HCT116 (cell line): Measurements from ENCODE around the gene ANP32B. TPM values are rescaled to one million over a fixed set of nuclear protein-coding genes. Genes with fewer than 3 reads are reported as not detected.

ENCODE experiments used
- ATAC-seq: fragments of 200-7000 bp; cut with Tn5 transposase; 2 replicates; pipeline ENCODE4 v1.9.1; 2020; ENCODE audit warnings: mild to moderate bottlenecking, moderate library complexity
- BruUV-seq: library from RNA; stranded (reverse); fragments of 400-500 nt; replicated peaks from 2 replicates; lab custom pipeline; 2021; lab: Mats Ljungman, UMichigan
- CTCF ChIA-PET: fragments of 300-600 bp; sonication (Branson Sonifier 250); formaldehyde crosslinking; loops from one replicate; lab custom pipeline; 2021; ENCODE audit warnings: antibody characterized with exemption; lab: Charles Lee
- POLR2A ChIA-PET: fragments of 300-600, 350-600 bp; sonication (Branson Sonifier 250); formaldehyde crosslinking; loops from one replicate; lab custom pipeline; 2021; ENCODE audit warnings: antibody characterized with exemption; lab: Charles Lee
- RAD21 ChIA-PET, 2 experiments: fragments of 300-600 bp; sonication (Branson Sonifier 250); formaldehyde crosslinking; loops; one replicate each; lab custom pipeline; 2023; ENCODE audit warnings: low total read pairs in 2 of 2; ENCODE audit not compliant: uncharacterized antibody in 2 of 2, unreplicated experiment in 2 of 2, low non-redundant PET in 1 of 2; lab: Charles Lee
- DNase-seq: peaks from one replicate; pipeline ENCODE4 v3.0.0-alpha.2; 2010; ENCODE audit warnings: low read depth, low spot score
- H2AFZ ChIP-seq: fragments of 200-600 bp; shearing (Covaris generic), sonication (generic); 2 replicates; pipeline ENCODE4 v1.6.1; 2017; ENCODE audit warnings: low read depth, mixed run types, mixed read lengths, antibody characterized with exemption, low read length; ENCODE audit not compliant: poor library complexity, severe bottlenecking
- H3K27ac ChIP-seq: 2 replicates; pipeline ENCODE4 v1.5.1; 2012; ENCODE audit warnings: low read depth, low read length
- H3K27me3 ChIP-seq: fragments of 200-600 bp; sonication (generic); 2 replicates; pipeline ENCODE4 v1.6.1; 2016; ENCODE audit warnings: mixed run types, low read length, mixed read lengths; ENCODE audit not compliant: insufficient read depth
- H3K36me3 ChIP-seq, 2 experiments: fragments of 200-500 bp in 1 of 2; fragments of 200-600 bp in 1 of 2; sonication (Bioruptor generic) in 1 of 2; sonication (generic) in 1 of 2; 2 replicates each; pipeline versions ENCODE4 v1.5.1 to v1.6.1; 2014 to 2016; ENCODE audit warnings: low read length in 2 of 2, inconsistent platforms in 1 of 2, mixed read lengths in 1 of 2, mixed run types in 1 of 2; ENCODE audit not compliant: insufficient read depth in 2 of 2, control insufficient read depth in 1 of 2
- H3K4me1 ChIP-seq, 2 experiments: fragments of 200-600 bp in 1 of 2; sonication (generic) in 1 of 2; 2 replicates each; pipeline versions ENCODE4 v1.5.1 to v1.6.1; 2012 to 2017; ENCODE audit warnings: low read length in 2 of 2, inconsistent platforms in 1 of 2, mild to moderate bottlenecking in 1 of 2, mixed read lengths in 1 of 2, mixed run types in 1 of 2, moderate library complexity in 1 of 2; ENCODE audit not compliant: insufficient read depth in 2 of 2, control insufficient read depth in 1 of 2
- H3K4me2 ChIP-seq: fragments of 200-600 bp; sonication (generic); 2 replicates; pipeline ENCODE4 v1.6.1; 2017; ENCODE audit warnings: mixed run types, low read length, mixed read lengths
- H3K4me3 ChIP-seq, 2 experiments: fragments of 200-600 bp in 1 of 2; sonication (generic) in 1 of 2; replicated peaks in 1 of 2; 2 replicates each; pipeline ENCODE4 v1.5.1; 2011 to 2016; ENCODE audit warnings: low read length in 2 of 2, control low read depth in 1 of 2, low read depth in 1 of 2, mild to moderate bottlenecking in 1 of 2, mixed read lengths in 1 of 2, mixed run types in 1 of 2
- H3K79me2 ChIP-seq: fragments of 200-600 bp; sonication (generic); 2 replicates; pipeline ENCODE4 v1.6.1; 2017; ENCODE audit warnings: mild to moderate bottlenecking, mixed run types, low read length, moderate library complexity, mixed read lengths; ENCODE audit not compliant: insufficient read depth
- H3K9ac ChIP-seq: fragments of 200-600 bp; sonication (generic); 2 replicates; pipeline ENCODE4 v1.6.1; 2016; ENCODE audit warnings: low read length, mixed read lengths
- H3K9me2 ChIP-seq: fragments of 200-600 bp; sonication (generic), shearing (Covaris generic); 2 replicates; pipeline ENCODE4 v1.6.1; 2017; ENCODE audit warnings: mixed run types, mild to moderate bottlenecking, moderate library complexity; ENCODE audit not compliant: insufficient read depth
- H3K9me3 ChIP-seq, 2 experiments: fragments of 200-500 bp in 1 of 2; fragments of 200-600 bp in 1 of 2; sonication (Bioruptor generic) in 1 of 2; sonication (generic) in 1 of 2; 2 replicates each; pipeline ENCODE4 v1.6.1; 2014 to 2017; ENCODE audit warnings: low read length in 2 of 2, mixed read lengths in 2 of 2, inconsistent platforms in 1 of 2, low read depth in 1 of 2, mild to moderate bottlenecking in 1 of 2, mixed run types in 1 of 2, moderate library complexity in 1 of 2; ENCODE audit not compliant: control insufficient read depth in 1 of 2, insufficient read depth in 1 of 2
- H4K20me1 ChIP-seq: fragments of 200-600 bp; sonication (generic), shearing (Covaris generic); 2 replicates; pipeline ENCODE4 v1.6.1; 2017; ENCODE audit warnings: mixed run types, mild to moderate bottlenecking, moderate library complexity; ENCODE audit not compliant: insufficient read depth
- CBX3 ChIP-seq: IDR thresholded peaks from 2 replicates; pipeline ENCODE4 v1.6.1; 2012; ENCODE audit warnings: low read depth
- EGR1 ChIP-seq: IDR thresholded peaks from 2 replicates; pipeline ENCODE4 v1.6.1; 2012; ENCODE audit warnings: low read depth
- ELF1 ChIP-seq: IDR thresholded peaks from 2 replicates; pipeline ENCODE4 v1.6.1; 2012; ENCODE audit warnings: low read depth, borderline replicate concordance
- JUND ChIP-seq: IDR thresholded peaks from 2 replicates; pipeline ENCODE4 v1.6.1; 2012
- POLR2AphosphoS5 ChIP-seq: IDR thresholded peaks from 2 replicates; pipeline ENCODE4 v1.6.1; 2011; ENCODE audit warnings: mild to moderate bottlenecking, low read depth, low read length, moderate library complexity
- RAD21 ChIP-seq: IDR thresholded peaks from 2 replicates; pipeline ENCODE4 v1.6.1; 2012; ENCODE audit warnings: low read depth, mild to moderate bottlenecking
- SIN3A ChIP-seq: IDR thresholded peaks from 2 replicates; pipeline ENCODE4 v1.6.1; 2012; ENCODE audit warnings: low read depth
- SP1 ChIP-seq: IDR thresholded peaks from 2 replicates; pipeline ENCODE4 v1.6.1; 2012; ENCODE audit warnings: low read depth
- SRF ChIP-seq: IDR thresholded peaks from 2 replicates; pipeline ENCODE4 v1.6.1; 2012; ENCODE audit warnings: low read depth
- TCF7L2 ChIP-seq: IDR thresholded peaks from 2 replicates; pipeline ENCODE4 v1.7.0; 2011; ENCODE audit warnings: borderline replicate concordance, inconsistent platforms; ENCODE audit not compliant: insufficient read depth, insufficient read length; ENCODE audit errors: extremely low read depth
- YY1 ChIP-seq: IDR thresholded peaks from 2 replicates; pipeline ENCODE4 v1.6.1; 2011; ENCODE audit warnings: low read length, low read depth, moderate library complexity, mild to moderate bottlenecking; ENCODE audit not compliant: insufficient replicate concordance; ENCODE audit errors: extremely low read depth
- intact Hi-C: fragments of 100-400 bp; cut with micrococcal nuclease; formaldehyde crosslinking; loops from 2 replicates; pipeline ENCODE4 v1.10.0; 2022
- total RNA-seq: library from RNA; stranded (reverse); gene quantifications from one replicate; pipeline ENCODE4 v1.2.1, GENCODE V29; 2021; ENCODE audit not compliant: unreplicated experiment
- TF ChIP-seq, protein P1 (sequence below): IDR thresholded peaks from 2 replicates; pipeline ENCODE4 v1.6.1; 2012; ENCODE audit warnings: low read depth
- TF ChIP-seq, protein P2 (sequence below): IDR thresholded peaks from 2 replicates; pipeline ENCODE4 v1.6.1; 2012
- TF ChIP-seq, protein P3 (sequence below): IDR thresholded peaks from 2 replicates; pipeline ENCODE4 v1.6.1; 2012
- TF ChIP-seq, protein P4 (sequence below), 3 experiments: fragments of 200-600 bp in 1 of 3; sonication (generic) in 1 of 3; IDR thresholded peaks in 2 of 3; conservative IDR thresholded peaks in 1 of 3; 2 replicates each; pipeline ENCODE4 v1.5.1; 2012 to 2017; ENCODE audit warnings: low read depth in 2 of 3, low read length in 2 of 3, antibody characterized with exemption in 1 of 3, borderline replicate concordance in 1 of 3, control low read depth in 1 of 3, mild to moderate bottlenecking in 1 of 3, mixed read lengths in 1 of 3, mixed run types in 1 of 3, moderate library complexity in 1 of 3; ENCODE audit not compliant: insufficient read depth in 1 of 3

ANP32B gene
- total RNA-seq, 1 experiment from 2014 or later, result 206 TPM

DNA sequence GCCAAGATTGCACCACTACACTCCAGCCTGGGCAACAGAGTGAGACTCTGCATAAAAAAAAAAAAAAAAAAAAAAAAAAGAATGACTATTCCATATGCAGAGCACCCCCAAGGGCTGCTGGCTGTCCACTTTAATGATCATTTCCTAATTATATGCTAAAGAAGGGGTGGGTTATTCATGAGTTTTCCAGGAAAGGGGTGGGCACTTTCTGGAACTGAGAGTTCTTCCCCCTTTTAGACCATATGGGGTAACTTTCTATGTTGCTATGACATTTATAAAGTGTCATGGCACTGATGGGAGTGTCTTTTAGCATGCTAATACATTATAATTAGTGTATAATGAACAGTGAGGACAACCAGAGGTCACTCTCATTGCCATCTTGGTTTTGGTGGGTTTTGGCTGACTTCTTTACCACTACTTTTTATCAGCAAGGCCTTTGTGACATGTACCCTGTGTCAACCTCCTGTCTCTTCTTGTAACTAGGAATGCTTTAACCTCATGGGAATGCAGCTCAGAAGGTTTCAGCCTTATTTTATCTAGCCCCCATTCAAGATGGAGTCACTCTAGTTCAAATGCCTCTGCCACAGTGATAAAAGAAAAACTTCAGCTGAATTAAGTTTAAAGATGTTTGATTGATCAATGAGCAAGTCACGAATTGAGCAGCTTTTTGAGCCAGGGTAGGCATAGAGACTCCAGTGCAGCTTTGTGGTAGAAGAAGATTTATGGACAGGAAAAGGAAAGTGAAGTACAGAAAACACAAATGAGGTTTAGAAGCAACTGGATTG, 66.3 kb downstream of the ANP32B start:
- RAD21 ChIA-PET, result no interaction called here
- Histone ChIP-seq H3K9me2 (no peaks in the 10 kb centered on the region), H3K79me2 (peaks cover 89% of the 10 kb centered on the region), H3K4me3 (no peak overlapping the region), H3K9me3 (no peaks in the 10 kb centered on the region), H3K9ac (no peak overlapping the region), H3K36me3 (peaks cover 16 to 36% of the 10 kb centered on the region in 2 experiments; a peak in 2 of 4 replicates), H3K27me3 (no peaks in the 10 kb centered on the region), H3K27ac (no peak overlapping the region), H3K4me2 (no peak overlapping the region), H3K4me1 (peaks cover 4 to 26% of the 10 kb centered on the region in 2 experiments; a peak in 3 of 4 replicates), H2AFZ (no peak overlapping the region)
- no peak for DNase-seq
- intact Hi-C loops, result no loop called here
- ATAC-seq, result no peak
- BruUV-seq, result no TSS peak
- POLR2A ChIA-PET, result no interaction called here
- TF ChIP-seq, protein P1, sequence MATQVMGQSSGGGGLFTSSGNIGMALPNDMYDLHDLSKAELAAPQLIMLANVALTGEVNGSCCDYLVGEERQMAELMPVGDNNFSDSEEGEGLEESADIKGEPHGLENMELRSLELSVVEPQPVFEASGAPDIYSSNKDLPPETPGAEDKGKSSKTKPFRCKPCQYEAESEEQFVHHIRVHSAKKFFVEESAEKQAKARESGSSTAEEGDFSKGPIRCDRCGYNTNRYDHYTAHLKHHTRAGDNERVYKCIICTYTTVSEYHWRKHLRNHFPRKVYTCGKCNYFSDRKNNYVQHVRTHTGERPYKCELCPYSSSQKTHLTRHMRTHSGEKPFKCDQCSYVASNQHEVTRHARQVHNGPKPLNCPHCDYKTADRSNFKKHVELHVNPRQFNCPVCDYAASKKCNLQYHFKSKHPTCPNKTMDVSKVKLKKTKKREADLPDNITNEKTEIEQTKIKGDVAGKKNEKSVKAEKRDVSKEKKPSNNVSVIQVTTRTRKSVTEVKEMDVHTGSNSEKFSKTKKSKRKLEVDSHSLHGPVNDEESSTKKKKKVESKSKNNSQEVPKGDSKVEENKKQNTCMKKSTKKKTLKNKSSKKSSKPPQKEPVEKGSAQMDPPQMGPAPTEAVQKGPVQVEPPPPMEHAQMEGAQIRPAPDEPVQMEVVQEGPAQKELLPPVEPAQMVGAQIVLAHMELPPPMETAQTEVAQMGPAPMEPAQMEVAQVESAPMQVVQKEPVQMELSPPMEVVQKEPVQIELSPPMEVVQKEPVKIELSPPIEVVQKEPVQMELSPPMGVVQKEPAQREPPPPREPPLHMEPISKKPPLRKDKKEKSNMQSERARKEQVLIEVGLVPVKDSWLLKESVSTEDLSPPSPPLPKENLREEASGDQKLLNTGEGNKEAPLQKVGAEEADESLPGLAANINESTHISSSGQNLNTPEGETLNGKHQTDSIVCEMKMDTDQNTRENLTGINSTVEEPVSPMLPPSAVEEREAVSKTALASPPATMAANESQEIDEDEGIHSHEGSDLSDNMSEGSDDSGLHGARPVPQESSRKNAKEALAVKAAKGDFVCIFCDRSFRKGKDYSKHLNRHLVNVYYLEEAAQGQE, result no peak
- TF ChIP-seq, protein P2, sequence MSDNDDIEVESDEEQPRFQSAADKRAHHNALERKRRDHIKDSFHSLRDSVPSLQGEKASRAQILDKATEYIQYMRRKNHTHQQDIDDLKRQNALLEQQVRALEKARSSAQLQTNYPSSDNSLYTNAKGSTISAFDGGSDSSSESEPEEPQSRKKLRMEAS, result no peak
- no peak for TF ChIP-seq ELF1
- no peak for TF ChIP-seq RAD21
- no peak for TF ChIP-seq SP1
- TF ChIP-seq POLR2AphosphoS5, result no peak
- TF ChIP-seq, protein P3, sequence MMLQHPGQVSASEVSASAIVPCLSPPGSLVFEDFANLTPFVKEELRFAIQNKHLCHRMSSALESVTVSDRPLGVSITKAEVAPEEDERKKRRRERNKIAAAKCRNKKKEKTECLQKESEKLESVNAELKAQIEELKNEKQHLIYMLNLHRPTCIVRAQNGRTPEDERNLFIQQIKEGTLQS, result no peak
- TF ChIP-seq CBX3, result no peak
- no peak for TF ChIP-seq EGR1
- TF ChIP-seq, protein P4, sequence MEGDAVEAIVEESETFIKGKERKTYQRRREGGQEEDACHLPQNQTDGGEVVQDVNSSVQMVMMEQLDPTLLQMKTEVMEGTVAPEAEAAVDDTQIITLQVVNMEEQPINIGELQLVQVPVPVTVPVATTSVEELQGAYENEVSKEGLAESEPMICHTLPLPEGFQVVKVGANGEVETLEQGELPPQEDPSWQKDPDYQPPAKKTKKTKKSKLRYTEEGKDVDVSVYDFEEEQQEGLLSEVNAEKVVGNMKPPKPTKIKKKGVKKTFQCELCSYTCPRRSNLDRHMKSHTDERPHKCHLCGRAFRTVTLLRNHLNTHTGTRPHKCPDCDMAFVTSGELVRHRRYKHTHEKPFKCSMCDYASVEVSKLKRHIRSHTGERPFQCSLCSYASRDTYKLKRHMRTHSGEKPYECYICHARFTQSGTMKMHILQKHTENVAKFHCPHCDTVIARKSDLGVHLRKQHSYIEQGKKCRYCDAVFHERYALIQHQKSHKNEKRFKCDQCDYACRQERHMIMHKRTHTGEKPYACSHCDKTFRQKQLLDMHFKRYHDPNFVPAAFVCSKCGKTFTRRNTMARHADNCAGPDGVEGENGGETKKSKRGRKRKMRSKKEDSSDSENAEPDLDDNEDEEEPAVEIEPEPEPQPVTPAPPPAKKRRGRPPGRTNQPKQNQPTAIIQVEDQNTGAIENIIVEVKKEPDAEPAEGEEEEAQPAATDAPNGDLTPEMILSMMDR (IDR thresholded peaks at IDR 0.05 in 2 of 3, conservative IDR thresholded peaks at IDR 0.05 in 1 of 3; ENCODE audit: borderline replicate concordance in 1 of 3, insufficient read depth in 1 of 3, low read depth in 2 of 3, low read length in 2 of 3), result no peak
- TF ChIP-seq JUND, result no peak
- TF ChIP-seq TCF7L2, result no peak
- no peak for TF ChIP-seq SRF
- TF ChIP-seq YY1, result no peak
- no peak for TF ChIP-seq SIN3A
- TF ChIP-seq, all 23 proteins: peak for 0
- no peaks in the 10 kb centered on the region for H4K20me1 ChIP-seq
- CTCF ChIA-PET, result no interaction called here
